A673 (cell line): Measurements from ENCODE around the gene HRK. TPM values are rescaled to one million over a fixed set of nuclear protein-coding genes. Genes with fewer than 3 reads are reported as not detected.

ENCODE experiments used
- BruUV-seq: library from RNA; stranded (reverse); fragments of 400-500 nt; replicated peaks from 2 replicates; lab custom pipeline; 2021; lab: Mats Ljungman, UMichigan
- CTCF ChIA-PET: fragments of 300-600 bp; sonication (Branson Sonifier 250); formaldehyde crosslinking; loops from one replicate; lab custom pipeline; 2022; ENCODE audit warnings: antibody characterized with exemption; lab: Charles Lee
- POLR2A ChIA-PET: fragments of 300-600 bp; sonication (Branson Sonifier 250); formaldehyde crosslinking; loops from one replicate; lab custom pipeline; 2022; ENCODE audit warnings: antibody characterized with exemption; ENCODE audit not compliant: low non-redundant PET; lab: Charles Lee
- DNase-seq: peaks from one replicate; pipeline ENCODE4 v3.0.0-alpha.2; 2015; ENCODE audit warnings: low spot score
- H3K27ac ChIP-seq: fragments of 200-600 bp; sonication (generic); 2 replicates; pipeline ENCODE4 v1.5.1; 2016; ENCODE audit warnings: mixed run types, low read depth, mild to moderate bottlenecking, mixed read lengths, antibody characterized with exemption, low read length; ENCODE audit not compliant: poor library complexity, severe bottlenecking
- H3K27me3 ChIP-seq: fragments of 200-600 bp; sonication (generic); replicated peaks from 2 replicates; pipeline ENCODE4 v1.6.1; 2017; ENCODE audit warnings: mixed run types, low read depth, mild to moderate bottlenecking, mixed read lengths, antibody characterized with exemption, low read length; ENCODE audit not compliant: insufficient read depth, poor library complexity
- H3K36me3 ChIP-seq: fragments of 200-600 bp; sonication (generic); 2 replicates; pipeline ENCODE4 v1.6.1; 2016; ENCODE audit warnings: mixed run types, mild to moderate bottlenecking, mixed read lengths, antibody characterized with exemption, low read length; ENCODE audit not compliant: insufficient read depth, poor library complexity, severe bottlenecking
- H3K4me1 ChIP-seq: fragments of 200-600 bp; sonication (generic); 2 replicates; pipeline ENCODE4 v1.6.1; 2017; ENCODE audit warnings: mixed run types, mild to moderate bottlenecking, mixed read lengths, antibody characterized with exemption, low read length; ENCODE audit not compliant: insufficient read depth, poor library complexity, severe bottlenecking
- H3K4me3 ChIP-seq: fragments of 200-600 bp; sonication (generic); 2 replicates; pipeline ENCODE4 v1.5.1; 2016; ENCODE audit warnings: low read depth, mixed run types, mild to moderate bottlenecking, mixed read lengths, low read length; ENCODE audit not compliant: poor library complexity, severe bottlenecking
- H3K9me3 ChIP-seq: fragments of 200-600 bp; sonication (generic); 2 replicates; pipeline ENCODE4 v1.6.1; 2016; ENCODE audit warnings: mixed run types, low read depth, mild to moderate bottlenecking, mixed read lengths, antibody characterized with exemption, low read length; ENCODE audit not compliant: poor library complexity, severe bottlenecking
- CTCF ChIP-seq: fragments of 300-800, 200-600 bp; sonication (generic); conservative IDR thresholded peaks from 2 replicates; pipeline ENCODE4 v1.5.1; 2017; ENCODE audit warnings: low read depth, mild to moderate bottlenecking, antibody characterized with exemption, low read length, moderate library complexity, mixed read lengths
- EZH2 ChIP-seq: fragments of 200-600 bp; sonication (generic); IDR thresholded peaks from 2 replicates; pipeline ENCODE4 v1.6.1; 2017; ENCODE audit warnings: borderline replicate concordance, low read depth, mild to moderate bottlenecking, mixed read lengths, antibody characterized with exemption, low read length; ENCODE audit not compliant: poor library complexity, severe bottlenecking
- intact Hi-C: fragments of 100-400 bp; cut with micrococcal nuclease; formaldehyde crosslinking; loops from one replicate; pipeline ENCODE4 v1.10.0; 2022; ENCODE audit not compliant: unreplicated experiment
- total RNA-seq: library from RNA; stranded (reverse); gene quantifications from 2 replicates; pipeline ENCODE4 v1.2.3, GENCODE V29; 2021

The HRK gene
- total RNA-seq, 1 experiment from 2014 or later: 0.37 TPM

- peak overlapping the region; percentile 40 for H3K4me3 ChIP-seq
- intact Hi-C loops: no loop called here
Measured at GRCh38 chr12:116880213-116880816, 926 bp downstream of the HRK start.

GRCh38 chr12:116879509-116880212 lies 1.6 kb downstream of the HRK start:
- Histone ChIP-seq H3K27me3 (peaks cover 63% of the 10 kb centered on the region), H3K27ac (no peak overlapping the region), H3K9me3 (no peaks in the 10 kb centered on the region), H3K4me3 (peak overlapping the region; percentile 40), H3K4me1 (peaks cover 27% of the 10 kb centered on the region), H3K36me3 (no peaks in the 10 kb centered on the region)
- POLR2A ChIA-PET: no interaction called here
- no TSS peak for BruUV-seq
- intact Hi-C loops: no loop called here
- no peak for TF ChIP-seq EZH2
- TF ChIP-seq CTCF: no peak
- CTCF ChIA-PET: interaction anchor here (0.8 kb wide), 1 partner anchor 176 kb away, joined by 4 read pairs; no protein-coding TSS in a partner anchor
- DNase-seq: no peak

More at GRCh38 chr12:116880213-116880816, 926 bp downstream of the HRK start:
- Histone ChIP-seq H3K9me3 (no peaks in the 10 kb centered on the region), H3K27me3 (peaks cover 63% of the 10 kb centered on the region), H3K27ac (no peak overlapping the region), H3K4me1 (peaks cover 27% of the 10 kb centered on the region), H3K36me3 (no peaks in the 10 kb centered on the region)
- no peak for DNase-seq
- BruUV-seq: no TSS peak
- POLR2A ChIA-PET: no interaction called here
- TF ChIP-seq CTCF: no peak
- TF ChIP-seq EZH2: peak; percentile 50
- CTCF ChIA-PET: interaction anchor here (0.7 to 0.8 kb wide), 2 partner anchors 17 to 177 kb away, joined by 3 to 4 read pairs; no protein-coding TSS in a partner anchor

GRCh38 chr12:116878567-116879508 lies 2.4 kb downstream of the HRK start:
- Histone ChIP-seq H3K4me3 (peak overlapping the region; percentile 40), H3K4me1 (peaks cover 27% of the 10 kb centered on the region), H3K27ac (no peak overlapping the region), H3K36me3 (no peaks in the 10 kb centered on the region), H3K9me3 (no peaks in the 10 kb centered on the region), H3K27me3 (peaks cover 59% of the 10 kb centered on the region)
- TF ChIP-seq CTCF (no peak), EZH2 (no peak)
- DNase-seq: no peak
- ChIA-PET CTCF (no interaction called here), POLR2A (no interaction called here)
- intact Hi-C loops: no loop called here
- no TSS peak for BruUV-seq
